ENCODE measurements around the gene MAN2B1.
"Not testable (repeated sequence)": the region's sequence is repeated elsewhere in the genome, so short reads cannot be mapped to it uniquely, and the experiment has no call there.

MAN2B1 gene

GRCh38 chr19:12666265-12667048, at the start of gene MAN2B1, which contains the start of gene WDR83:
MAN2B1 (minus strand) TSS chr19:12666742; CDS start chr19:12666701, 41 bp downstream.
WDR83 (plus strand) TSS chr19:12666807; CDS start chr19:12669791, 2,984 bp downstream.
- H3K4me3 ChIP-seq (ENCODE audit: control insufficient read depth, low read depth, low read length), result peak within 1 kb of the TSS; percentile 80
- DNase-seq (ENCODE audit: low read depth), result no peak
- TF ChIP-seq CTCF (IDR thresholded peaks at IDR 0.05; ENCODE audit: control insufficient read depth, insufficient read depth, low read depth, low read length, missing control alignments), result no peak

- no peak overlapping the region for H3K4me3 ChIP-seq (ENCODE audit: control insufficient read depth, low read depth, low read length)
- no peak for TF ChIP-seq CTCF (IDR thresholded peaks at IDR 0.05; ENCODE audit: control insufficient read depth, insufficient read depth, low read depth, low read length, missing control alignments)
- DNase-seq (ENCODE audit: low read depth), result no peak
These were observed 49.4 kb upstream of the MAN2B1 start for GRCh38 chr19:12715929-12716328.

GRCh38 chr19:12715102-12715501, 48.6 kb upstream of the MAN2B1 start:
- no peak overlapping the region for H3K4me3 ChIP-seq (ENCODE audit: control insufficient read depth, low read depth, low read length)
- TF ChIP-seq CTCF (IDR thresholded peaks at IDR 0.05; ENCODE audit: control insufficient read depth, insufficient read depth, low read depth, low read length, missing control alignments), result no peak
- no peak for DNase-seq (ENCODE audit: low read depth)

GRCh38 chr19:12713304-12713703, 46.8 kb upstream of the MAN2B1 start:
- H3K4me3 ChIP-seq (ENCODE audit: control insufficient read depth, low read depth, low read length); DNase-seq (ENCODE audit: low read depth): not testable (repeated sequence)

- not testable (repeated sequence) for H3K4me3 ChIP-seq (ENCODE audit: control insufficient read depth, low read depth, low read length); DNase-seq (ENCODE audit: low read depth)
These were observed 45.5 kb upstream of the MAN2B1 start for GRCh38 chr19:12712077-12712476.

GRCh38 chr19:12711187-12711586, 44.6 kb upstream of the MAN2B1 start:
- TF ChIP-seq CTCF (IDR thresholded peaks at IDR 0.05; ENCODE audit: control insufficient read depth, insufficient read depth, low read depth, low read length, missing control alignments), result no peak
- no peak for DNase-seq (ENCODE audit: low read depth)

GRCh38 chr19:12708641-12709040, 42.1 kb upstream of the MAN2B1 start:
- no peak for TF ChIP-seq CTCF (IDR thresholded peaks at IDR 0.05; ENCODE audit: control insufficient read depth, insufficient read depth, low read depth, low read length, missing control alignments)
- H3K4me3 ChIP-seq (ENCODE audit: control insufficient read depth, low read depth, low read length), result no peak overlapping the region
- no peak for DNase-seq (ENCODE audit: low read depth)

More at GRCh38 chr19:12711187-12711586, 44.6 kb upstream of the MAN2B1 start:
- no peak overlapping the region for H3K4me3 ChIP-seq (ENCODE audit: control insufficient read depth, low read depth, low read length)

Measured in AG09309 (cell line).